GM19324 (cell line): ENCODE data around the gene ACSL3.

Experiments
- ATAC-seq: cut with Tn5 transposase; IDR thresholded peaks from one replicate; pipeline ENCODE4 v1.9.1; 2021; ENCODE audit warnings: mild to moderate bottlenecking, moderate library complexity; ENCODE audit not compliant: unreplicated experiment, low FRiP score

The ACSL3 gene

GRCh38 chr2:222878301-222878876 lies 17.6 kb downstream of the ACSL3 start:
- no peak for ATAC-seq

- ATAC-seq = no peak
Observed at GRCh38 chr2:222878877-222879603, 18.2 kb downstream of the ACSL3 start.

GRCh38 chr2:222879604-222879933 lies 18.7 kb downstream of the ACSL3 start:
- no peak for ATAC-seq

- ATAC-seq = no peak
Observed at GRCh38 chr2:222882484-222882928, 21.7 kb downstream of the ACSL3 start.

- ATAC-seq = no peak
Observed at GRCh38 chr2:222883420-222883819, 22.6 kb downstream of the ACSL3 start.

- ATAC-seq = no peak
Observed at GRCh38 chr2:222884114-222884771, 23.4 kb downstream of the ACSL3 start.

- ATAC-seq = no peak
Observed at GRCh38 chr2:222884805-222885424, 24.1 kb downstream of the ACSL3 start.

- ATAC-seq = no peak
Observed at GRCh38 chr2:222887124-222887523, 26.3 kb downstream of the ACSL3 start.

GRCh38 chr2:222888716-222889115 lies 27.9 kb downstream of the ACSL3 start:
- ATAC-seq = no peak

- no peak for ATAC-seq
Observed at GRCh38 chr2:222891890-222892289, 31.1 kb downstream of the ACSL3 start.

- no peak for ATAC-seq
Observed at GRCh38 chr2:222892321-222892720, 31.5 kb downstream of the ACSL3 start.

- ATAC-seq = no peak
Observed at GRCh38 chr2:222892761-222893160, 31.9 kb downstream of the ACSL3 start.

GRCh38 chr2:222893716-222894115 lies 32.9 kb downstream of the ACSL3 start:
- no peak for ATAC-seq

GRCh38 chr2:222895144-222895543 lies 34.3 kb downstream of the ACSL3 start:
- no peak for ATAC-seq

GRCh38 chr2:222897898-222898297 lies 37.1 kb downstream of the ACSL3 start:
- no peak for ATAC-seq

- ATAC-seq = no peak
Observed at GRCh38 chr2:222899413-222900181, 38.8 kb downstream of the ACSL3 start.

- ATAC-seq = no peak
Observed at GRCh38 chr2:222900354-222900753, 39.5 kb downstream of the ACSL3 start.

- ATAC-seq = no peak
Observed at GRCh38 chr2:222902660-222903059, 41.8 kb downstream of the ACSL3 start.

GRCh38 chr2:222903234-222904220 lies 42.7 kb downstream of the ACSL3 start:
- no peak for ATAC-seq
